NCI-H1417 treated with DMSO at 0.1 percent for 48 hours (cell line): Measurements from ENCODE around the gene CD3D.
"Not testable (repeated sequence)": the region's sequence is repeated elsewhere in the genome, so short reads cannot be mapped to it uniquely, and the experiment has no call there.

Experiments
- DNase-seq: peaks from one replicate; lab custom pipeline; 2025; lab: John Stamatoyannopoulos, UW

The CD3D gene

DNA sequence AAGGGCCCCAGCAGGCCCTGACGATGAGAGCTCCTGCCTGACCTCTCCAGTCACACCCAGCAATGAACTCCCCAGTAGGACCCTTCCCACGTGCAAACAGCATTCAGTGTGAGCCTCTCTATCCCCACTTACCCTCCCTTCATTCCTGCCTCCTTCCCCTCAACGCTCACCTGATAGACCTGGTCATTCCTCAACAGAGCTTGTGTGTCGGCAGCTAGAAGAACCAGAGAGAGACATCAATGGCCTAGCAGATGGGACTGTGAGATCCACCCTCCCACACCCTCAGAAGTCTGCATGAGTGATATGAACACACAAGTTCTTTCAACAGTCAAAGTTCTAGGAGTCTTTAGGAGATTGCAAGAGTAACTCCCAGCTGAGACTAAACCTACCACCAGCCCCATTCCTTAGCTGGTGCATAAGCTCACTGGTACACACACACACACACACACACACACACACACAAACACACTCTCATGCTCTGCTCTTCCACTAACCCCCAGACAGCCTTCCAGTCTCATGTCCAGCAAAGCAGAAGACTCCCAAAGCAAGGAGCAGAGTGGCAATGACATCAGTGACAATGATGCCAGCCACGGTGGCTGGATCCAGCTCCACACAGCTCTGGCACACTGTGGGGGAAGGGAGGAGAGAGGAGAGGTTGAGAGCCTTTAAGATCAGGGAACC lies 3.1 kb downstream of the CD3D start:
- no peak for DNase-seq

DNA sequence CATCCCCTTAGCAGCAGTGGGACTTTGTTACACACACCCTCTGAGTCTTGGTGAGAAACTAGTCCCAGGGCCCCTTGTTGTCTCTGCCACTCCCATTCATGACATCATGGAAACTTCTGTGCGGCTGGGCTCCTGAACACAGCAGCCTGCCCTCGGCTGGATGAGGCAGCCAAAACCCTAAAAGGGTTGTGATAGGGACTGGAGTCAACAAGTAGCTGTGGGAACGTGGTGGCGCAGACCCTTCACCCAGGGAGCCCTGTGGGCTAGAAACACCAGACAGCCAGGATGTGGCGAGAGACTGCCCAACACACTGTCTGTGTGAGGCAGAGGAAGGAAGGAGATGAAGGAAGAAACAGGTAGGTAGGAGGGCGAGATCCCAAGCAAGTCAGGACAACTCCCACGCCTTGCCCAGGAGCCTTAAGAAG lies 3.9 kb downstream of the CD3D start:
- DNase-seq: no peak

DNA sequence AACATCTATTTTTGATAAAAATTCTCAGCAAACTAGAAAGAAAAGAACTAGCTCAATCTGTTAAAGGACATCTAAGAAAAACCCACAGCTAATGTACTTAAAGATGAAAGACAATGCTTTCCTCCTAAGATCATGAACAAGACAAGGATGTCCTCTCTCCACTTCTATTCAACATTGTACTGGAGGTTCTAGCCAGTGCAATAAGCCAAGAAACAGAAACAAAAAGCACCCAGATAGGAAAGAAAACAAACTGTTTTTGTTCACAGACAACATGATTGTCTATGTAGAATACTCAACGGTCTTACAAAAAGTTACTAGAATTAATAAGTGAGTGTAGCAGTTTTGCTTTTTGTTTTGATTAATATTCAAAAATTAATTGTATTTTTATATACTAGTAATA lies 7.8 kb downstream of the CD3D start:
- DNase-seq: no peak

DNA sequence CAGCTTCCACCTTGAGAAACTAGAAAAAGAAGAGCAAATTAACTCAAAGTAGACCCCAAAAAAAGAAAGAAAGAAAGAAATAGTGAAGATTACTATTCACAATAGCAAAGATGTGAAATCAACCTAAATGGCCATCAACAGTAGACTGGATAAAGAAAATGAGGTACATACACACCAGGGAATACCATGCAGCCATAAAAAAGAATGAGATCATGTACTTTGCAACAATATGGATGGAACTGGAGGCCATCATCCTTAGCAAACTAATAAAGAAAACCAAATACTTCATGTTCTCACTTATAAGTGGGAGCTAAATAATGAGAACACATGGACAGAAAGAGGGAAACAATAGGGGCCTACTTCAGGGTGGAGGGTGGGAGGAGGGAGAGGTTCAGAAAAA lies 13.8 kb downstream of the CD3D start:
- DNase-seq: no peak

DNA sequence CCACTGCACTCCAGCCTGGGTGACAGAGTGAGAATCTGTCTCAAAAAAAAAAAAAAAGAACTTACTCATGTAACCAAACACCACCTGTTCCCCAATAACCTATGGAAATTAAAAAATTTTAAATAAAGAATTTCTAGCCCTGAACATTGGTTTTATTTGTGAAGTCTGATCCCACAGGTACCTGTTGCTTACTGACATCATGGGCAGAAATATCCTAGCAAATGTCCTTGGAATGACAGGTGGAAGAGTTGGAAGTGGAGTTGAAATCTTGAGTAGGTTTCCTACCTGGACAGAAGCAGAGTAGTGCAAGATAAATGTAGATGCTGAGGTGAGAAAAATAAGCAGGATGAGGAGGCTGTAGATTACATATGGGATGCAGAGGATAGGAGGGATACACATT lies 17.2 kb downstream of the CD3D start:
- no peak for DNase-seq

DNA sequence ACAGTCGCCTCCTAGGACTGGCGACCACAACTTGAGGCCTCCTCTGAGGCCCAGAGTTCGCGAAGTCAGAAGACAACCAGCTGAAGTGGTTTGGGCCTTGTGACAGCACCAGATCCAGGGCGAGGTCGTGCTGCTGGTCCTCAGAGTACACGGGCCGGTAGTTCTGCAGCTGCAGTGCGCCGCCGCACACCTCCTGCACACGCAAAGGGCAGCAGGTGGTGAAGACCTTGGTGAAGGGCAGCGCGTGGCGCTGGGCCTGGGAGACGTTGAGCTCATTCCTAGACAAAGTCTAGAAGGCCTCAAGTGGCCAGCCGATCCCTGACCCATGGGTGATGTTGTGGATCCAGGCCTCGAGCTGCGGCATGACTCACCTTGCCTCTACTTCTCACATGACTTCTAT lies 19.8 kb downstream of the CD3D start:
- DNase-seq: no peak

DNA sequence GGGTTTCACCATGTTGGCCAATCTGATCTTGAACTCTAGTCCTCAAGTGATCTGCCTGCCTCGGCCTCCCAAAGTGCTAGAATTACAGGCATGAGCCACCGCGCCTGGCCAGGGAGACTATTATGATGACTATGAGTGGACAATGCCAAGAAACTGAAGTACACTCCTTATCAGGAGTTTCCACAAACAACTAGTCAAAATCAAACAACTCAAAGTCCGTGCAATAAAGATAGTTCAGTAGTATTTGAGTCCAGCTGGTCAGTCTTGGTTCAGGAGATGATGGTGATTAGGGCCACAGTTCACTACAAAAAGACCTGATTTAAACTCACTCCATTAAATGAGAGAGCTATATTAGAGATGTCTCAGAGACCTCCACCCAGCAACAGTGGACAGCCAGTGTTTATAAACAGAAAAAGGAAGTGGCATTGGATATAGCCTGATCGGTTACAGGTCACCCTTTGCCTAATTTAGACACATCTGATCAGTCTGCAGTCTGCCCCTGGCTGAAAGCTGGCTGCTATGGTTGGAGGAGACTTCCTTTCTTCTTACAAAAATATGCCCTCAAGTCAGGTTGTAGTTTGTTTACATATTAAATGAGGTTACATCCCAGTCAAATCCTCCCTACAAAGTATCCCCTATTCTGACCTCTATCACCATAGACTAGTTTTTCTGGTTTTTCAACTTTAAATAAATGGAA lies 21.0 kb downstream of the CD3D start:
- no peak for DNase-seq

DNA sequence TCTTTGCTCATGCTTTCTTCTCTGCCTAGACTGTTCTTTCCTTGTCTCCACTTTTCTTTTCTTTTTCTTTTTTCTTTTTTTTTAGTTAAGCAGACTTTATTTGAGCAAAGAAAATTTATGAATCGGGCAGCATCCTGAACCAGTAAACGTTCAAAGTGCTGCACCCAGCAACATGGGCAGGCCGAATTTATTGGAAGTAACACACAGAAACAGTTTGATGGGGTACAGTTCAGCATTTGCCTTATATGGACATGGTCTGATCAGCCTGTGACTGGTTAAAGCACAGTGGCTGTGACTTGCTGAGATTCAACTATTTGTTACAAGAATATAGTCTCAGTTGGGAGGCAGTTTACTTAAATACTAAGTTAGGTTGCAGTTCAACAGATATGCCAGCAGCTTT lies 22.0 kb downstream of the CD3D start:
- no peak for DNase-seq

DNA sequence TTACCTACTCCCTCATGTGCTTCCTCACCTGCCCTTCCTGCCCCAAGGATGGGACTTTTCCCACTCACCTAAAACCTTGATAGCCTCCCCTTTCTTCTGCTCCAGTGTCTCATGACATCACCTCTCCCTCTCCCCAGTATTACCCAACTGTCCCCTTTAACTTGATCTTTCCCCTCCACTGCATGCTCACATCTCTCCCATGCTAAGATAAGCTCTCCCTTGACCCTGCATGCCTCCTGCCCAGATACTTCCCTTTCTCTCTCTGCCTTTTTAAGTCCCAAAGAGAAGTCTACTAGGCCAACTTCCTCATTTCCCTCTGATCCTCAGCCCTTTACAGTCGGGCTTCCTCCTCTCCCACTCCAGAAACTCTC lies 23.2 kb downstream of the CD3D start:
- DNase-seq: no peak

DNA sequence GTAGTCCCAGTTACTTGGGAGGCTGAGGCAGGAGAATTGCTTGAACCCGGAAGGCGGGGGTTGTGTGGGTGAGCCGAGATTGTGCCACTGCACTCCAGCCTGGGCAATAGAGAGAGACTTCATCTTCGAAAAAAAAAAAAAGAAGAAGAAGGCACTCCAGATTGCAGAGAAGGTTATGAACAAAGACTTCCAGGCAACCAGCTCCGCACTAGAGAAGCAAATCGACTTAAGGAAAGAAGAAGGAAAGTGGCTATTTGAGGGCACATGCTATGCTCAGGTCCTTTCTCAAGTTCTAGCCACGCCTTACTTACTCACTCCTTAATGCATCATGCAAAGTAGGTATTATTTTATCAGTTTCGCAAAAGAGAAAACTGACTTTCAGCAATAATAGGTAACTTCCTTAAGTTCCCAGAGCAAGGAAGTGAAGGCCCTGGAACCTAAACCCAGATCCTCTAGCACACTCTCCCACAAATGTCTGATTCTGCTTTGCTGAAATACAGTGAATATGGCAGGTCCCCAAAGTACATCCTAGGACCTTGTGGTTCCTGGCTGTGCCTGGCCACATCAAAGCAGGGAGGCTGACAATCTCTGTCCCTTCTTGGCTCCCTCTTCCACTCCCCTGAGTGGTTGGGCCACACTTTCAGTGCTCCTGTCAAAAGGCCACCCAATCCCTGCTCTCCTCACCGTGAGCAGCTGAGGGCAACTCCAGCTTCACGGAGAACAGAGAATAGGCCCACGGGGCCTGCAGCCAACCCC lies 23.7 kb downstream of the CD3D start:
- DNase-seq: no peak

DNA sequence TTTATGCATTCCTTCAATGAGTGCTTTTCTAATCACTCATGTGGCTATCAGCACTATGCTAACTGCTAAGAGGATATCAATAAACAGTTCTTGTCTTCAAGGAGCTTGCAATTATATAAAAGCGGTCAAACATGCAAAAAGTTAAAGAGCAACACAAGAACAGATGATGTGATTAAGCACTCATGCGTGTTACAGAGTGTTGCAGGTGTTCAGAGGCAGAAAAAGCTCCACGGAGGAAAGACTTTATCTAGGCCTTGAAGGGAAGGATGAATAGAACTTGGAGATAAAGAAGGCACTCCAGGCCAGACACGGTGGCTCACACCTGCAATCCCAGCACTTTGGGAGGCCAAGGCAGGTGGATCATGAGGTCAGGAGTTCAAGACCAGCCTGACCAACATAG lies 24.4 kb downstream of the CD3D start:
- no peak for DNase-seq

DNA sequence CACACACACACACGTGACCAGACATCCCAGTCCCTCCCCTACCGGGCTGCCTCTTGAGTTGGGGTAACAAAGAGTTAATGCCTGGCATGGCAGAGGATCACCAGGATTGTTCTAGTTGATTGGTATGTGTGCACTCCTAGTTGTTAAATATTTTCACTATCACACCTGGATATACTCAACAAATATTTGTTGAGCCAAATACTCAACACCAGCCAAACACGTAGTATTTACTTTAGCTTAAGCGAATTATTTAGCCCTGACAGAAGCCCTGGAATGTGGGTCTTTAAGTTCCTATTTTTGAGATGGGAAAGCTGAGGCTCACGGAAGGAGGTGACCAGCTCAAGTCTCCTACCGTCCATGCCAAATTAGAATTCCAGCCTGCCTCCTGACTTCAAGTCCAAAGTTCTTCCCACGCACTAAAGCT lies 27.5 kb downstream of the CD3D start:
- no peak for DNase-seq

DNA sequence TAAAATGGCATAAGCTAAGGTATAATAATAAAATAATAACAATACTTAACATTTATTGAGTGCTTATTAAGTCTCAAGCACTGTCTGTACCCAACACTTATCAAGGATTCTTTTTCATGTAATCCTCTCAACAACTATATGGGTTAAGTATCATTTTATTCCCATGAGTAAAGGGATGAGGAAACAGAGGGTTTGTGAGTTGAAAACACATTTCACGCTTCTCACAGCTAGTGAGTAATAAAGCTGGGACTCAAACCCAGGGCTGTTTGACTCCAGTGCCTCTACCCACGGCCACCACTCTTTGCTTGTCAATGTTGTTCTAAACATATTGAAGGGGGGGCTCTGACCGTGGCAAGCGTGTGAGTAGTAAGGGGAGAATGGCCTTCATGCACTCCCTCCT lies 29.3 kb downstream of the CD3D start:
- no peak for DNase-seq

DNA sequence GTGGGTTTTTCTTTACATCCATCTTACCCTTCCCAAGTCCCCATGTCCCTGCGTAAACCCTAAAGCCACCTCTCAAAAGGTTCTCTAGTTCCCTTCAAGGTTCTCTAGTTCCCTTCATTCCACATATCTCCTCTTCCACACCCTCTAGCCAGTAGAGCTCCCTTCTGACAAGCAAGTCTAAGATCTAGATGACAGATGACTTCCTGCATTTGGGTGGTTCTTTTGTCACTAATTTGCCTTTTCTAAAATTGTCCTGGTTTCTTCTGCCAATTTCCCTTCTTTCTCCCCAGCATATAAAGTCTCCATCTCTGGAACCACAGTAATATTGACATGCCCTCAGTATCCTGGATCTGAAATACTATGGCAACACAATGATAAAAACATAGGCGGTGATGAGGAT lies 30.2 kb downstream of the CD3D start:
- DNase-seq: no peak

DNA sequence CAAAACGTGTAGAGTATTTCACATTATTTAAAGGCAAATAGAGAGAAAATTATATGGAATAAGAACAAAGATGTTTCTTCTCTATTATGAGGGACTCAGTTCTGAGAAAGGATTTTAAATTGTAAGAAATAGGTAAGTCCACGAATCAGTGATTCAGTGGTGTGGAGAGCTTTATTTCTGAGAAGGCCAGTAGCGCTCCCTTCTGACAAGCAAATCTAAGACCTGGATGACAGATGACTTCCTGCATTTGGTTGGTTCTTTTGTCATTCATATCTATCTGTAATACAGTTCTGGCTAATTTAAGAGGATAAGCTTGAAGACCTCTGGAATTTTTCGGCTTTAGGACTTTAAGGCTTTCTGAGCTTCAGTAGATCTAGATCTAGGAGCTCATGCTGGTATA lies 31.0 kb downstream of the CD3D start:
- no peak for DNase-seq

DNA sequence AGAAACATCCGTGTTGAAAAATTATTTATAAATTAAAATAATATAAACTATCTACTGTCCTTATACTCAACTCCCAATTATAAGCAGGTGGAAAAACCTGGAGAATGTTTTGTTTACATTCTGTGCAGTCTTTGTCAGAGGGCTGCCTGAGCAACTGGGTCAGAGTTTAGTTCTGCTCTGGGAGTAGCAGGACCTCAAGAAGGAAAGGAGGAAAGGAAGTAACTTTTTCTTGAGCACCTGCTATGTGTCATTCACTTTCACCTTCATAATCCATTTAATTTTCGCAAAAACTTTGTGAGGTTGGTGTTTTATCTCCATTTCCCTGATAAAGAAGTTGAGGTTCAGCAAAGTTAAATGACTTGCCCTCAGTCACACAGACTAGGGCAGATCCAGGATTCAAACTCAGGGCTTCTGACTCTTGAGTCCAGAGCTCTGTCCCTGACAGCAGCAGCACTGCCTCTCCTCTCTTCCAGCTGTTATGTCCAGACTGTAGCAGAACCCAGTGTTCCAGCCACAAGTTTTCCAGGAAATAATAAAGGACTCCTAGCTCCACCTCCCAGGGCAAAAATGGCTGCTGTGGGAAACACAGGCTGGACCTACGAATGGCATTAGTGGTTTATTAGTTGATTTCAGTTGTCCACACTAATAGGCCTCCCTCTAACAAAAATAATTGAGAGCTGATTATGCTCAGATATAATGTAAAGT lies 31.6 kb downstream of the CD3D start:
- no peak for DNase-seq

DNA sequence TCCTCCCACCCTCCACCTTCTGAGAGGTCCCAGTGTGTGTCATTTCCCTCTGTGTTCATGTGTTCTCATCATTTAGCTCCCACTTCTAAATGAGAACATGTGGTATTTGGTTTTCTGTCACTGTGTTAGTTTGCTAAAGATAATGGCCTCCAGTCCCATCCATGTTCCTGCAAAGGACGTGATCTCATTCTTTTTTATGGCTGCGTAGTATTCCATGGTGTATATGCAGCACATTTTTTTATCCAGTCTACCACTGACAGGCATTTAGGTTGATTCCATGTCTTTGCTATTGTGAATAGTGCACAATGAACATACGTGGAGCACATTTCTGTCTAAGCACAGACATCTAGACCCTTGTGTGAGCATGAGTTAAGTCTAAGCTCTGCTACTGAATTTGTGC lies 32.2 kb downstream of the CD3D start:
- DNase-seq: no peak

DNA sequence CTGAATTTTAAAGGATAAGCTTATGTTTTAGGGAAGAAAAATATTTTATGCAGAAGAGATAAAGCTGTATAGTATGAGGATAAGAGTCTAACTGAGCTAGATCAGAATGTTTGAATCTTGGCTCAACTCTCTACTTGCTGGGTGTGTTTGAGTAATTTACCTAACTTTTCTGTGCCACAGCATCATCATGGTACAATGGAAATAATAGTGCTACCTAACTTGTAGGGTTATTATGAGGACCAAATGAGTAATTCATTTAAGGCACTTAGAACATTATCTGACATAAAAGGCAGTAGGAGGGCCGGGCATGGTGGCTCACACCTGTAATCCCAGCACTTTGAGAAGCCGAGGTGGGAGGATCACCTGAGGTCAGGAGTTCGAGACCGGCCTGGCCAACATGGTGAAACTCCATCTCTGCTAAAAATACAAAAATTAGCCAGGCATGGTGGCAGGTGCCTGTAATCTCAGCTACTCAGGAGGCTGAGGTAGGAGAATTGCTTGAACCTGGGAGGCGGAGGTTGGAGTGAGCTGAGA lies 33.4 kb downstream of the CD3D start:
- DNase-seq: not testable (repeated sequence)

DNA sequence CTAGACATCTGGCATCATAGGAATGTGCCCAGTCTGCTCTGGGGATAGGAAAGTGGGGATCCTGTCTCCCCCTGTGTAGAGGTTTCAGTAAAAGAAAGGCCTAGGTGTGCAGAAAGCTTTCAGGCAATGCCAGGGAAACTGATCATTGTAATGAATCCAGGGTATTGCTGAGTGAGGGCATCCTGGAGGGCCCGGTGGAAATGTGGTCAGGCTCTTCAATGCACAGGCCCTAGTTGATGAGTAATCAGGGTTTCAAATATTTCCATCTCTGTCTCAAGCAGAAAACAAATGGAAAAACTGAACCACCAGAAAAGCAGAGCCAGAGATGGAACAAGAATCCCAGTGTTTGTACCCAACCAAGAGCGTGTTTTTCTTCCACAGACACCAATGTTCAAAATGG lies 35.9 kb downstream of the CD3D start:
- no peak for DNase-seq

DNA sequence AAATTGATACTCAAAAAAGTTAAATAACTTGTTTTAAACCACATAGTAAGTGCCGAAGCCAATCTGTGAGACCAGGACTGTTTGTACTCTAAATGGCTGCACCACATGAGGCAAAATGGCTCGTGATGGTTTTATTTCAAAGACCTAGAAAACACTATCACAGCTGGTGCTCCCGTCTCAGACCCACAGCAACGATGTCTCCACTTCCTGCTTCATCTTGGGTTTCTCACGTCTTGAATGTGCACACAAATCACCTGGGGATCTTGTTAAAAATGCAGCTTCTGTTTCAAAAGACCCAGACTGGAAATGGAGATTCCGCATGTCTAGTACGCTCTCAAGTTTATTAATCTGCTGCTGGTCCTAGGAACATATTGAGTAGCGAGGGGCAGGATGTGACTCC lies 36.8 kb downstream of the CD3D start:
- DNase-seq: no peak

DNA sequence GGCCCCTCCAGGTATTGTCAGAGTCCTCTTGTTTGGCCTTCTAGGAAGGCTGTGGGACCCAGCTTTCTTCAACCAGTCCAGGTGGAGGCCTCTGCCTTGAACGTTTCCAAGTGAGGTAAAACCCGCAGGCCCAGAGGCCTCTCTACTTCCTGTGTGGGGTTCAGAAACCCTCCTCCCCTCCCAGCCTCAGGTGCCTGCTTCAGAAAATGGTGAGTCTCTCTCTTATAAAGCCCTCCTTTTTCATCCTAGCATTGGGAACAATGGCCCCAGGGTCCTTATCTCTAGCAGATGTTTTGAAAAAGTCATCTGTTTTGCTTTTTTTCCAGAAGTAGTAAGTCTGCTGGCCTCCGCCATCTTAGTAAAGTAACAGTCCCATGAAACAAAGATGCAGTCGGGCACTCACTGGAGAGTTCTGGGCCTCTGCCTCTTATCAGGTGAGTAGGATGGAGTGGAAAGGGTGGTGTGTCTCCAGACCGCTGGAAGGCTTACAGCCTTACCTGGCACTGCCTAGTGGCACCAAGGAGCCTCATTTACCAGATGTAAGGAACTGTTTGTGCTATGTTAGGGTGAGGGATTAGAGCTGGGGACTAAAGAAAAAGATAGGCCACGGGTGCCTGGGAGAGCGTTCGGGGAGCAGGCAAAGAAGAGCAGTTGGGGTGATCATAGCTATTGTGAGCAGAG lies 37.8 kb downstream of the CD3D start, which contains the start of gene CD3E:
TSS of gene CD3E (plus strand) at position 163 of the 681 bp plus-strand sequence. CDS start at position 386, 223 bp downstream.
- no peak for DNase-seq

DNA sequence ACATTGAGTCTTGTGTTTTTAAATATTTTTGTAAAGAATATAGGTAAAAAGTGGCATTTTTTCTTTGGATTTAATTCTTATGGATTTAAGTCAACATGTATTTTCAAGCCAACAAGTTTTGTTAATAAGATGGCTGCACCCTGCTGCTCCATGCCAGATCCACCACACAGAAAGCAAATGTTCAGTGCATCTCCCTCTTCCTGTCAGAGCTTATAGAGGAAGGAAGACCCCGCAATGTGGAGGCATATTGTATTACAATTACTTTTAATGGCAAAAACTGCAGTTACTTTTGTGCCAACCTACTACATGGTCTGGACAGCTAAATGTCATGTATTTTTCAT lies 38.3 kb downstream of the CD3D start:
- DNase-seq: no peak
